OCI-M2 (cell line): ENCODE results near the gene RUNX2.

Experiments
- DNase-seq: peaks from one replicate; lab custom pipeline; 2025; ENCODE audit not compliant: unreplicated experiment; lab: John Stamatoyannopoulos, UW

RUNX2 gene

GRCh38 chr6:45509426-45509825 lies 181.3 kb downstream of the RUNX2 start:
- DNase-seq: no peak

DNA sequence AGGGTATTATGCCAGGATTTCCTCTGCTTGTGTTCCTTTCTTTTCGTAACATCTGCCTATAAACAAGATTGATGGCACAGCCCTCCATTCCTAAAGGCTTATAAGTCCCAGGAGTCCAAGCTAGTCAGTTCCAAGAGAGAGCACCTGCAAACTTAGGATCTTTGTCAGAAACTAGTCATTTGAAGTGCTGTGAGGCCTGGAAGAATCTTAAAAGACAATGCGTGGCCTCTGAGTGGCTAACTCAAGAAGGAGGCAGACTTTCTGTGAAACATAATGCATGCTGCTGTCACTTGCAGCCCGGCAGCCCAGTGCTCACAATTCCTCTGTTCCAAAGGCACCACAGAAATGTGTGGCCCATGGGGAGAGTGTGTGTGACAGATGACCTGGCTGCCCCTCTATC lies 184.6 kb downstream of the RUNX2 start:
- no peak for DNase-seq

DNA sequence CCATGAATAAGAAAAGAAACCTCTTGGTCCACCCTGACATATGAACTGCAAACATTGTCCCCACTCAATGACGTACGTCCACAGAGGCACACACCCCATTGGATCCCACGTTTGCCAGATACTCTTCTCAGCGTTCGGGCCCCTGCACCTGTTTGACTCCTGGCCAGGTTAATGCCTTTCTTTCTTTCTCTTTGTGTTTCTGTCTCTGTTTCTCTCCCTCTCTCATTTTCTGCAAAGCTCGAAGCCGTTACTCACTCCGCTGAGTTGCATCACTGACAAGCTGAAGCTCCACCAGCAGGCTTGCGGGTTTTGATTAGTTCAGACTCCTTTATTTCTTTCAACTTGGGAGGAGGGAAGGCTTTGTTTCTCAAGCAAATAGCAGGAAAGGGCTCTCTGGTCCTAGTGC lies 185.1 kb downstream of the RUNX2 start:
- no peak for DNase-seq

DNA sequence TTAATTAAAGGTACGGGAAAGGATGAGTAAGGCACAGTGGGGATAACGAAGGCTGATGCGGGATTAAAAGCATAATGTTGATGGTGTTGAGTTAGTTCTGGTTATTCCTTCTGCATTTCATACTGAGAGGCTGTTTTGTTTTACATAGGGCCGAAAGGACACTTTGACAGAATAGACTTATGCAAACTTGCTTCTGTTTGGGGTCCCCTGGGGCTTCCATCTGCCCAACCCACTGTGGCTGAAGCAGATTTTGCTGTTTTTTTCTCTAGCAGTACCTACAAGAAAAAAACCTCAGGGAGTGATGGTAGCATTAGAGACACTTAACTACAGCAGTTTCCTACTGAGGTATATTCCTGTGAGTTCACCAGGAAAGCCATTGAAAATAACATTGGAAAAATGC lies 185.7 kb downstream of the RUNX2 start:
- DNase-seq: no peak

- no peak for DNase-seq
These were observed 186.5 kb downstream of the RUNX2 start for GRCh38 chr6:45514454-45515230.

GRCh38 chr6:45518013-45518720 lies 190.0 kb downstream of the RUNX2 start:
- no peak for DNase-seq

GRCh38 chr6:45521226-45521625 lies 193.1 kb downstream of the RUNX2 start:
- no peak for DNase-seq

GRCh38 chr6:45522486-45522885 lies 194.4 kb downstream of the RUNX2 start:
- DNase-seq: no peak

DNA sequence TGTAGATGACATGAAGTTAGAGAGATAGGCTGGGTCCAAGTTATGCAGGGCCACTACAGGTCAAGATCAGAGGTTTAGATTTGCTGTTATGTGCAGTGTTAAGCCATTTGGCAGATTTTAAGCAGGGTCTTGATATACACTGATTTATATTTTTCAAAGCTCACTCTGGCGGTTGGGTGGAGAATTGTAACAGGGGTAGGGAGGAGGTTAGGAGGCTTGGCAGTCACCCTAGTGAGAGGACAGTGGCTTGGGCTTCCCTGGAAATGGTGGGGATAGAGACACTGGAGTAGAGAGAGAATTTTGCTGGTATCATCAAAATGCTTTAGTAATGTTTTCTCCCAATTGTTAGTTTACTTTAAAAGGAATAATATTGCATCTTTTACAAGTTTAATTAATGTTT lies 199.1 kb downstream of the RUNX2 start:
- DNase-seq: no peak

DNA sequence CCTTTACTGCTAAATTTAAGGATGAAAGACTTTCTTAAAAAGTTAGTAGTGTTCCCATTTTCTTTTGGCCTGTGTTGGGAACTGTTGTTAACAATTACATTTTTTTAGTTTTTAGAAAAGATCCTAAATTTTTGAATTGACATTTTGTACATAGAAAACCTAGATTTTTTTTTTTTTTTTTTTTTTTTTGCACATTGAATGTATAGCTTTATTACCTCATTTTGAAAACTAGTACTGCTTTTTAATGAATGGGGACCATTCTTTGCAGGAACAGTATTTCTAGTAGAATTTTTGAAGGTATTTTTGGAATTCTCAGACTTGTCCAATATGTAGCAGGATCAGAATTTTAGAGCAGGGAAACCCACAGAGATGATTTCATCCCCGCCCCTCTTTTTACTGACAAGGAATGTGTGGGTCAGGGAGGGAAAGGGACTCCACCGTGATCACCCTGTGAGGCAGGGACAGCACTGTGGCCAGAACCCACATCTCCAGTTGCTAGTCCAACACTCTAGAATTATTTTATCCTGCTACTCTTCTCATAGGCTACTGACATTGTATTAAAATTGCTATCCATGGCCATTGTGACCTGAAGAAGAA lies 204.0 kb downstream of the RUNX2 start:
- DNase-seq: no peak

DNA sequence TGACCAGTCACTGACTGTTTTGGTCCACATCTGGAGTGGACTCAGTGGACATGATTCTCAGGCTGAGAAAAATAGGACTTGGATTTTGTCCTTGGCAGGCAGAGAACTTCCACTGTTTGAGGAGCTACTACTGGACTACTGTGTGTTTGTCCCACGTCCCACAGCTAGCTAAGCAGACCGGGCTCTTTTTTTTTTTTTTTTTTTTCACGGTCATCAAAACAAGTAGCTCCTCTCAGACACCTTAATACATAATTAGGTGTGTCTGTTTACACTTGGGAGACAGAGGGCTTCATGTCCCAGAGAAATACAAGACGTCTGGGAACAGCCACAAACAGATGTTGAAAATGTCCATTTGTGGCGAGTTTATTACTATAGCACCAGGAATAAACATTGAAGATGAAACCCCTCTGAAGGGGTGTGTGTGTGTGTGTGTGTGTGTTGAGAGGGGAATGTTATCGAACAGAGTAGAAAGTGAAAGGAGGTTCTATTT lies 204.6 kb downstream of the RUNX2 start:
- no peak for DNase-seq

DNA sequence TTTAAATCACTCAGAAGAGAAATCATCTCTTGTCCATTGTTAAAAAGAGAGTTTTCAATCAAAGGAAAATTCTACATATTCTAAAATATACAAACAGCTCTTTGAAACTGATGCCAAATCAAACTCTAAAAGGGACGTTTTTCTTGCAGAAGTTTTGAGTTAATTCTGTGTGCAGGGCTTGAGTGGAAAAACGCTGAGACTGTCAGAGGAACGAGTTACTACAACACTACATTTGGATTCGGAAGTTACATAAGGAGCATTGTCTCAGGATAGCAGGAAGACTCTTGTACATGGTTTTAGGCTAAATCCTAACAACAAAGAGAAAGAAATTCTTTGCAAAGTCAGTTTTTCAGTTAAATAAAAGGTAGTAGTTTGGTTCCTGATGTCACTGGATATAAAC lies 205.3 kb downstream of the RUNX2 start:
- DNase-seq: no peak

- DNase-seq: no peak
These were observed 207.8 kb downstream of the RUNX2 start for GRCh38 chr6:45535933-45536332.

GRCh38 chr6:45537539-45537938 lies 209.4 kb downstream of the RUNX2 start:
- no peak for DNase-seq

DNA sequence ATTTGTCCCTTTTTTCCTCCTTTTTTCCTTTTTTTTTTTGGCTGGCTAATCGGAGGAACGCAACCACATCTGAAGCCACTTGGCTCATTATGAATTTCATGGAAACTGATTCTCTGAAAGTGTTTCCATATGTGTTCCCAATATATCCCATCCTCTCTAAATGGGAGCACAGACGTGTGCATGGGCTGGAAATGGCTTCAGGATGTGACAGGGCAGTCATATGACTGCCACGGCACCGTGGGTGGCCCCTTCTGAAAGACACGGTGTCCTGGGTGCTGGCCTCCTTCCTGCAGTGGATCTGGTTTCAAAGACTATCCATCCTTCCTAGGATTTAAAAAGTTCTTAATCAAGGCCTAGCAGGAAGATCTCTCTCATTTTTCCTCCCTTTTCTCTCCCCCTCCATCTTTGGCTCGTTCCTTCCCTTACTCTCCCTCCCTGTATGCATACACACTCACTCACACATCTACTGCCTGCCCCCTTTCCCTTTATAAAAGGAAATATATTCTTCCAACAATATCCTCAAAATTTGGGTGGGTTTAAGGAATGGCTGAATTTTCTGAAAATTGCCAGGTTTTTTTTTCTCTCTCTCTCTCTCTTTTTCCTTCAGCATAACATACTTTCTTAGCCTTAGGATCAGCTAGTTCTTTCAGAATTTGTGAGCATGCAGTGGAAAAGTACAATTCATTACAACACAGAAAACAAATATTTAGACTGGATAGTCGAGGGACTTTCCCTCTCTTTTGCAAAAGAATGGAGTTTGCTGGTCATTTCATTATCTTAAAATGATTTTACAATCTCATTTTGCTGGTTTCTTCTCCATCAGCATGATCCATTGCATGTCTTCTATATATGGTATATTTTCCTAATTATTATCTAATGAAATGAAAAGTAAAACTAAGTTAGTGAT lies 210.8 kb downstream of the RUNX2 start:
- no peak for DNase-seq

GRCh38 chr6:45540375-45540920 lies 212.3 kb downstream of the RUNX2 start:
- no peak for DNase-seq

- DNase-seq: peak; percentile 45
These were observed 213.8 kb downstream of the RUNX2 start for GRCh38 chr6:45541934-45542333.

DNA sequence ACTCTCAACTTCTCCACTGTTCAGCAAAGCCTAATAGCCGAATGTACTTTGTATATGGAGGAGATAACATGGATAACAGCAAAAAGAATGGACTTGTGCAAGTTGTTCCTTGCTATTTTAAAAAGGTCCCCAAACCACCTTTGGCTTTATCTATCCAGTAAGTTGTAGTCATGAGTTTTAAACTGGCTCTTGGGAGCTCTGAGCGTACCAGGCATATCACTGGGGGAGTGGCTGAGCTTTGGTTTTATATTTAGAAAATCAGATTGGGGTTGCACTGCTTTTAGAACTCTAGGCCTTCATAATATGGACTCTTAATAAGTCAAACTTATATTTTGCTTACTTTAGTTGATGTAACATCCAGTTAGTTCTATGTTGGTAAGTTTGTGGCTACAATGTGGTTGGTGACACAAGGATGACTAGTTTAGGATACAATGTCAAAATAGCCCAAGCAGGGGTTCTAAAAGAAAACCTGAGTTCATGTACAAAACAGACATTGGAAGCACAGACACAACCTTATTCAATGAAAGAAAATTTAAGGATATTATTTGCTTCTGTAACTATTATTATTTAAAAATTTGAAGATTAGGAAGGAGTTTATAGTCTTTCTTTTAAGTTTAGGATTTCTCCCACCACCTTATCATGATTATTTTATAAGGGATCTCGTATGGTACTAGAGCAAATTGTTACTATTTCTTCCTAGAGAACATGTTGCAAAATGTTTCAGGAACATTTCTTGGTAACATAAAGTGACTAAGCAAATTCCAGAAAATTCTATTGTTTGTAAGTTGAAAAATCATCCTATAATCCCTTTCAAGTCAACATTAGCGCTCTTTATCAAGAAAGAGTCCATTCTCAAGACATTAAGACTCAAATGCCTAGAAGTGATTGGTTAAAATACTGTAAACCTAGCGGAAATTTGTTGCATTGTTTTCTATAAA lies 215.4 kb downstream of the RUNX2 start:
- no peak for DNase-seq

- DNase-seq: no peak
These were observed 217.3 kb downstream of the RUNX2 start for GRCh38 chr6:45545416-45545815.
